Adrenal gland (tissue), 5 donors: ENCODE results near the gene CNTN4.

ENCODE experiments used
- POLR2A ChIP-seq, 2 donors: fragments of 450-650 bp; IDR thresholded peaks; one replicate each; pipeline ENCODE4 v1.6.1; 2017; ENCODE audit warnings: antibody characterized with exemption in 2 of 2, mild to moderate bottlenecking in 2 of 2, moderate library complexity in 1 of 2
- TF ChIP-seq, protein P1 (sequence below), 6 experiments: fragments of 450-650 bp in 4 of 6; fragments of 200-600 bp in 2 of 6; sonication (generic) in 1 of 6; IDR thresholded peaks; 1 replicate in 5 of 6; 2 replicates in 1 of 6; pipeline versions ENCODE4 v1.5.1 to v1.8.0; 2016 to 2021; ENCODE audit warnings: antibody characterized with exemption in 6 of 6, mild to moderate bottlenecking in 2 of 6, moderate library complexity in 1 of 6
- donor health status: DM: no; HTN: no; CAD: no.

DNA sequence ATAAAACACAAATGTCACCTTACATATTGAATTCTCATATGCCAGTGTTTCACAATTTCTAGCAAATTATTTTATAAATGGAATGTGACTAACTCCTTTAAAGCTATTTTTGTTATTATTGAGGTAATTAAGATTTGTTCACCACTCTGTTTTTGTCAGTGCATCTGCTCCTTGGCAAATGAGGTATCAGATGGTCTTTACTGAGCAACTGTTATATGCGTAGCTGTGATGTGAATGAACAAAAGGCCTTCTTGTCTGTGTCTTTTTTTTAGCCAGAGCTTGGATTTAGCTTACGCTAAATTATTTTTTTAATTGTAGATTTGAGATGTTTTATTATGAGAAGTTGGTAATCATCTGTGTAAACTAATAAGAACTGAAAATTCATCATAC lies 886.2 kb downstream of the CNTN4 start:
- TF ChIP-seq, protein P1, sequence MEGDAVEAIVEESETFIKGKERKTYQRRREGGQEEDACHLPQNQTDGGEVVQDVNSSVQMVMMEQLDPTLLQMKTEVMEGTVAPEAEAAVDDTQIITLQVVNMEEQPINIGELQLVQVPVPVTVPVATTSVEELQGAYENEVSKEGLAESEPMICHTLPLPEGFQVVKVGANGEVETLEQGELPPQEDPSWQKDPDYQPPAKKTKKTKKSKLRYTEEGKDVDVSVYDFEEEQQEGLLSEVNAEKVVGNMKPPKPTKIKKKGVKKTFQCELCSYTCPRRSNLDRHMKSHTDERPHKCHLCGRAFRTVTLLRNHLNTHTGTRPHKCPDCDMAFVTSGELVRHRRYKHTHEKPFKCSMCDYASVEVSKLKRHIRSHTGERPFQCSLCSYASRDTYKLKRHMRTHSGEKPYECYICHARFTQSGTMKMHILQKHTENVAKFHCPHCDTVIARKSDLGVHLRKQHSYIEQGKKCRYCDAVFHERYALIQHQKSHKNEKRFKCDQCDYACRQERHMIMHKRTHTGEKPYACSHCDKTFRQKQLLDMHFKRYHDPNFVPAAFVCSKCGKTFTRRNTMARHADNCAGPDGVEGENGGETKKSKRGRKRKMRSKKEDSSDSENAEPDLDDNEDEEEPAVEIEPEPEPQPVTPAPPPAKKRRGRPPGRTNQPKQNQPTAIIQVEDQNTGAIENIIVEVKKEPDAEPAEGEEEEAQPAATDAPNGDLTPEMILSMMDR (IDR thresholded peaks at IDR 0.05) = no peak
- TF ChIP-seq POLR2A (IDR thresholded peaks at IDR 0.05) = no peak
